Testis (tissue), 2 donors: ENCODE results near the gene DOCK9.

Experiments
- CTCF ChIP-seq, 3 experiments: fragments of 450-650 bp in 2 of 3; fragments of 200-600 bp in 1 of 3; sonication (generic) in 1 of 3; IDR thresholded peaks; one replicate each; pipeline ENCODE4 v1.5.1; 2016 to 2019; ENCODE audit warnings: antibody characterized with exemption in 3 of 3, mild to moderate bottlenecking in 2 of 3, moderate library complexity in 1 of 3
- POLR2A ChIP-seq: fragments of 450-650 bp; IDR thresholded peaks from one replicate; pipeline ENCODE4 v1.6.1; 2017; ENCODE audit warnings: antibody characterized with exemption, mild to moderate bottlenecking, moderate library complexity

- no peak for TF ChIP-seq CTCF (IDR thresholded peaks at IDR 0.05)
- TF ChIP-seq POLR2A = no peak
These were observed 37.4 kb downstream of the DOCK9 start for GRCh38 chr13:98940325-98941001.
